Stimulated activated effector memory CD8-positive, alpha-beta T cell treated with anti-CD3 and anti-CD28 coated beads, Interleukin-12 subunit alpha, Interleukin-12 subunit beta, amount 100 ng/mL, for 72 hours (primary cell): ENCODE data around the gene SCYGR7.
A peak's percentile ranks its signal among the peaks of the same experiment; 100 is the strongest.
"Not testable (repeated sequence)": the region's sequence is repeated elsewhere in the genome, so short reads cannot be mapped to it uniquely, and the experiment has no call there.

Source experiments
- ATAC-seq: fragments of 150-1000 bp; cut with Tn5 transposase; 2 replicates; pipeline ENCODE4 v1.10.0; 2021
- DNase-seq, 2 donors: peaks; one replicate each; pipeline ENCODE4 v3.0.0; 2021 to 2022; ENCODE audit warnings: low spot score in 2 of 2
- H3K27ac Mint-ChIP-seq: one replicate; pipeline ENCODE4 v1.8.0; 2022; ENCODE audit warnings: mild to moderate bottlenecking, mixed read lengths
- H3K36me3 Mint-ChIP-seq: one replicate; pipeline ENCODE4 v1.8.0; 2022; ENCODE audit warnings: mild to moderate bottlenecking, mixed read lengths
- H3K4me1 Mint-ChIP-seq: one replicate; pipeline ENCODE4 v1.8.0; 2022; ENCODE audit warnings: mixed read lengths
- H3K4me3 Mint-ChIP-seq: one replicate; pipeline ENCODE4 v1.8.0; 2022; ENCODE audit warnings: mild to moderate bottlenecking, mixed read lengths
- H3K9me3 Mint-ChIP-seq: one replicate; pipeline ENCODE4 v1.8.0; 2022; ENCODE audit warnings: mixed read lengths

Gene SCYGR7, protein sequence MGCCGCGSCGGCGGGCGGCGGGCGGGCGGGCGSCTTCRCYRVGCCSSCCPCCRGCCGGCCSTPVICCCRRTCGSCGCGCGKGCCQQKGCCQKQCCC

DNA sequence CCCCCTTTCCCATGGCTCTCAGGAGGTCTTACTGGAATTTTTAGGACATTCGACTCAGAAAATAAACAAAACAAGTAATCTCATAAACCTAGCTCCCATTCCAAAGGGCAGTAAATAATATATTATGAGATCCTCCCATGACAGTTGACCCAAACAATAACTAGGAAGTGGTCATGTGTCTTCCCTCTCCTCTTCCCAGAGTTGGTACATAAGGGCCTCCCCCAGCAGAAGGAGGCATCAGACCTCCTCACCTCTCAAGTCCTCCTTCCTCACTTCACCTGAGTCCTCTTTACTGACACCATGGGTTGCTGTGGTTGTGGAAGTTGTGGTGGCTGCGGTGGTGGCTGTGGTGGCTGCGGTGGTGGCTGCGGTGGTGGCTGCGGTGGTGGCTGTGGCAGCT, at the start of gene SCYGR7:
SCYGR7 (plus strand) TSS at position 301 of the 400 bp plus-strand sequence; CDS start at position 301, 0 bp downstream.
- H3K27ac Mint-ChIP-seq, result no peak within 1 kb of the TSS
- ATAC-seq (no peak), DNase-seq (no peak)
- H3K9me3 Mint-ChIP-seq, result no peaks in the 10 kb centered on the region
- H3K4me3 Mint-ChIP-seq, result no peak within 1 kb of the TSS
- H3K4me1 Mint-ChIP-seq, result no peaks in the 10 kb centered on the region
- H3K36me3 Mint-ChIP-seq, result no peaks in the 10 kb centered on the region

DNA sequence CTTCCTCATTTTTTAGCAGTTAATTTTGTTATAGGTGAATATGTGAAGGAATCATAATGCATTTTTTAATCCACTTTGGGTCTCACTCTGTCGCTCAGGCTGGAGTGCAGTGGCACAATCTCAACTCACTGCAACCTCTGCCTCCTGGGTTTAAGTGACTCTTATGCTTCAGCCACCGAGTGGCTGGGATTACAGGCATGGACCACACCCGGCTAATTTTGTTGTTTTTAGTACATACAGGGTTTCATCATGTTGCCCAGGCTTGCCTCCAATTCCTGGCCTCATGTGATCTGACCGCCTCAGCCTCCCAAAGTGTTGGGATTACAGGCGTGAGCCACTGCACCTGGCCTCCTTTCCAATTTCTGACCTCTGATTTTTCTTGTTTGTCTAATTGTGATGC, 43.9 kb upstream of the SCYGR7 start:
- ATAC-seq (no peak), DNase-seq (no peak)
- H3K4me1 Mint-ChIP-seq, result no peaks in the 10 kb centered on the region
- H3K27ac Mint-ChIP-seq, result no peak overlapping the region
- no peak overlapping the region for H3K4me3 Mint-ChIP-seq
- H3K9me3 Mint-ChIP-seq, result no peaks in the 10 kb centered on the region
- H3K36me3 Mint-ChIP-seq, result no peaks in the 10 kb centered on the region

DNA sequence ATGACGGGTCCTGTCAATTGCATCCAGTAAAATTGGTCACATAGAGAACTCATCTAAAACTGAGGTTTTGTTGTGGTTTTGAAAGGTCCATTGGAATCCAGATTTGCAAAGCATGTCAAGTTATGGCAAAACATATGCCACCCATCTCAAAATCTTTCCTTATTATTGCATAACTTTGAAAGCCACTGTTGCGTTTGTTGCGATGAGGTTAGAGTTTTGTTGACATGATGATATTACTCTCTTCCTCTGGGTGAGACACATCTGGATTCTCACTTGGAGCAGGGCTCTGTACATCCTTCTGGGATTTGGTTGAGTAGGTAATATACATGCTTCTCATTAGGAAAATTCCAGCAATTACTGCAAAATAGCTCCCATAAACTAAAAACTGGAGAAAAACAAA, 40.9 kb upstream of the SCYGR7 start:
- Mint-ChIP-seq H3K4me1 (no peaks in the 10 kb centered on the region), H3K4me3 (no peak overlapping the region), H3K36me3 (no peaks in the 10 kb centered on the region), H3K27ac (no peak overlapping the region), H3K9me3 (no peaks in the 10 kb centered on the region)
- no peak for ATAC-seq
- DNase-seq, result no peak

DNA sequence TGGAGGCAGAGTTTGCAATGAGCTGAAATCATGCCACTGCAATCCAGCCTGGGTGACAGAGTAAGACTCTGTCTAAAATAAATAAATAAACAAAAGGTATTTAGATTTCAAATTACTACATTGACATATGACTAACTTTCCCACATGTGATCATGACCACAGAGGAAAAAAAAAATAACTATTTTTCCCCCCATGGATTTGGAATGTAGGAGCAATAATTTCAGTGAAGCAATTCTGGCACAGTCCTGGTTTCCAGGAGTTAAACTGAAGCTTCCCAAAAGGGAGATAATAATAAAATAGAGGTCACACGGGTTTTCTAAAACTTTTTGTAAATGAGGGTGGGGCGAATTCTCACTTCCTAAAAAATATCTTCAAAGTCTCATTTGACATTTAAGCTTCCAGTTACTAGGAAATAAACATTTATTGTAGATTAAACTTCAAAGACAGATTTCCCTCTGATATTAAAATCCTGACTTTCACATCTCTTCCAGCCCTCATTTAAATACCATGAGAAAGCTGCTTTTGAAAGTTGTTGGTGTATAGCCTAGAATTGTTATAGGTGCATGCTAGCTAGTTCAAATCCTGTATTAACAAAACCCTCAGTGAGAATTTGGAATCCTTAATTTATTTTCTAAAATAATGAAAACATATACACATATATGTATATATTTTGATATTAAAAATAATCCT, 31.0 kb upstream of the SCYGR7 start:
- no peaks in the 10 kb centered on the region for H3K9me3 Mint-ChIP-seq
- no peak overlapping the region for H3K4me3 Mint-ChIP-seq
- ATAC-seq (no peak), DNase-seq (no peak)
- no peaks in the 10 kb centered on the region for H3K36me3 Mint-ChIP-seq
- no peaks in the 10 kb centered on the region for H3K4me1 Mint-ChIP-seq
- no peak overlapping the region for H3K27ac Mint-ChIP-seq

DNA sequence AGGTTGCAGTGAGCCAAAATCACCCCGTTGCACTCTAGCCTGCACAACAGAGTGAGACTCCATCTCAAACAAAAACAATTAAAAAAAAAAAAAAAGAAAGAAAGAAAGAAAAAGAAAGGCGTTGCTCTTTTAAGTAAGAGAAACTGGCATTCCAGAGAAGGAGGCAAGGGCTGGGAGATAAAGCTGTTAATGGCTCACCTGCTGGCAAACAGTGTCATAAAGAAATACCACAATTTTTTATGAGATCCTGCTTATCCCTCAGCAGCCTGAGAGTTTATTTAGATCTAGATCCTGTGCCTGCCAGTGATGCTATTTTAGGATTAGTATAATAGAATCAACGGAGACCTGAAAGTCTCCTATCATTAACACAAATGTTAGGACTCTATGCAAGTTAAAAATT, 26.6 kb upstream of the SCYGR7 start:
- Mint-ChIP-seq H3K4me3 (no peak overlapping the region), H3K4me1 (no peaks in the 10 kb centered on the region), H3K9me3 (no peaks in the 10 kb centered on the region), H3K36me3 (no peaks in the 10 kb centered on the region), H3K27ac (no peak overlapping the region)
- DNase-seq (no peak), ATAC-seq (no peak)

DNA sequence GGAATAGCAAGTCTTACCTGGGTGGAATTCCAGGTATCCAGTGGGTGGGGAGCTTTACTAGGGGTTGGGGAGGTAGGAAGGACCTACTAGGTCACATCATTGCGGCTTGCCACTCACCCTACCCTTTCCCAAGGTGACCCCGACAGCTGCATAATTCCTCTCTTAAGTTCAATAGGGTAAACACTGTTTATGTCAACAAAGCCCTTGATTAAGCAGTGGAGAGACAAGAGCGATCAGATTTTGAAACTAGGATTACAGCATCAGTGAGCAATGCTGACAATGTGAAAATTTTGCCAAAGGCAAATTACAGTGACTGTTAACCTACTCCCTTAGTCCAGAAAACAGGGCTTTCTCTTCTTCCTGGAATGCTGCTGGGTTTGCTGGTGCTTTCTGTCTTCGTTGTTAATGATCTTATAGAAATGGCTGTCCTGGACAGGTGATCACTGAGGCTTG, 24.8 kb upstream of the SCYGR7 start:
- no peaks in the 10 kb centered on the region for H3K9me3 Mint-ChIP-seq
- no peak overlapping the region for H3K27ac Mint-ChIP-seq
- no peaks in the 10 kb centered on the region for H3K4me1 Mint-ChIP-seq
- H3K36me3 Mint-ChIP-seq, result no peaks in the 10 kb centered on the region
- H3K4me3 Mint-ChIP-seq, result no peak overlapping the region
- no peak for DNase-seq
- ATAC-seq, result no peak

DNA sequence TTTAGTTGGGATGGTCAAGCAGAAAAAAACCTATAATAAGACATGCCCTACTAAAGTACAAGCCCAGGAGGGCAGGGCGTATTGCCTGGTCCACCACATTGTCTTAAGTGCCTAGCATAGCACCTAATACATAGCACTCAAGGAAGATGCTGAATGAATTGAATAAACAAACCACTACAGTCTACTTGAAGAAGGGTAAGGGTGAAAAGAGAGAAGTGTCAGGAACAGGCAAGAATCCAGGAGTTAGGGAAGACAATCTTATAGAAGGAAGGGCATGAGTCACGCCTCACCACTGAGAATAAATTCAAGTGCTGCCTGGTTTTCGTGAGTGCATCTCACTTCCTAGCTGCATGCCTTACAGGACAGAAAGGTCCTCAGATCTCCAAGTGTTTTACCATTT, 24.2 kb upstream of the SCYGR7 start:
- H3K27ac Mint-ChIP-seq, result no peak overlapping the region
- no peaks in the 10 kb centered on the region for H3K36me3 Mint-ChIP-seq
- DNase-seq, result no peak
- no peak for ATAC-seq
- no peak overlapping the region for H3K4me3 Mint-ChIP-seq
- H3K4me1 Mint-ChIP-seq, result no peaks in the 10 kb centered on the region
- no peaks in the 10 kb centered on the region for H3K9me3 Mint-ChIP-seq

DNA sequence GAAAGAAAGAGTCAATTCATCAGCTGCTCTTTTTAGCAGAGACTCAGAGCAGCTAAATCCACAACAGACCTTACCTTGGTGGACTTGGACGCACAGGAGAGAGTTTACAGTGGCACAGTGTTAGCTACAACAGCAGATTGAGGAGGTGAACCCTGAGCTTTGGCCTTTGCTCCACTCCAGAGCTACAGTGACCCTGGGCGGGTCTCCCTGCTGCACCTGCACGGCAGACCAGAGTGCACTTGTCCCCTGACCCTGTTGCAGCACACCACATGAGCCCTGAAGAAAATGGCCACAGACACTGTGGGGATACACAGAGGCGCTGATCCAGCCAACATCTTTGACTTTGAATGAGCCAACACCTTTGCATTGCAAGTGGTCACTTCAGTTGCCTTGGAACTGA, 21.3 kb upstream of the SCYGR7 start:
- no peak for DNase-seq
- Mint-ChIP-seq H3K36me3 (no peaks in the 10 kb centered on the region), H3K4me3 (no peak overlapping the region), H3K4me1 (no peaks in the 10 kb centered on the region), H3K9me3 (no peaks in the 10 kb centered on the region), H3K27ac (no peak overlapping the region)
- no peak for ATAC-seq

DNA sequence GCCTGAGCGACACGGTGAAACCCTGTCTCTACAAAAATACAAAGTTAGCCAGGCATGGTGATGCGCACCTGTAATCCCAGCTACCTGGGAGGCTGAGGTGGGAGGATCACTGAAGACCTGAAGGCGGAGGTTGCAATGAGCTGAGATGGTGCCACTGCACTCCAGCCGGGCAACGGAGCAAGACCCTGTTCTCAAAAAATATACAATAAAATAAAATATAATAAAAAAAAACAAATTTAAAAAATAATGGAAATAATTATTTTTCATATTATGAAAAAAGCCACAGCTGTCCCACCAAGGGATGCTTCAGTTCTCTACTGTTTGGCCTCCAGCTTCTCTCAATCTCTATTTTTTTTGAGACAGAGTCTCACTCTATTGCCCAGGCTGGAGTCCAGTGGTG, 20.7 kb upstream of the SCYGR7 start:
- H3K9me3 Mint-ChIP-seq, result no peaks in the 10 kb centered on the region
- DNase-seq (no peak), ATAC-seq (no peak)
- H3K4me3 Mint-ChIP-seq, result no peak overlapping the region
- H3K27ac Mint-ChIP-seq, result no peak overlapping the region
- H3K4me1 Mint-ChIP-seq, result no peaks in the 10 kb centered on the region
- H3K36me3 Mint-ChIP-seq, result no peaks in the 10 kb centered on the region

DNA sequence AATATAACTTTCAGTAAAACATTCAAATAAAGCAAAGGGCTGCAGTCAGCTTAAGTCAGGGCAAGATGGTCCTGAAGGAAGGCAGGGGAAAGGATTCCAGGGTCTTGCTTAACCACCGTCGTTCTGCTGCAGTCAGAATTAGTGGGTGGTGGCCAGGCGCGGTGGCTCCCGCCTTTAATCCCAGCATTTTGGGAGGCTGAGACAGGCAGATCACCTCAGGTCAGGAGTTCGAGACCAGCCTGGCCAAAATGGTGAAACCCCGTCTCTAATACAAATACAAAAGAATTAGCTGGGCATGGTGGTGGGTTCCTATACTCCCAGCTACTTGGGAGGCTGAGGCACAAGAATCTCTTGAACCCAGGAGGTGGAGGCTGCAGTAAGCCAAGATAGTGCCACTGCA, 17.1 kb upstream of the SCYGR7 start:
- Mint-ChIP-seq H3K4me1 (no peaks in the 10 kb centered on the region), H3K27ac (no peak overlapping the region), H3K9me3 (no peaks in the 10 kb centered on the region), H3K36me3 (no peaks in the 10 kb centered on the region), H3K4me3 (no peak overlapping the region)
- ATAC-seq (no peak), DNase-seq (no peak)

DNA sequence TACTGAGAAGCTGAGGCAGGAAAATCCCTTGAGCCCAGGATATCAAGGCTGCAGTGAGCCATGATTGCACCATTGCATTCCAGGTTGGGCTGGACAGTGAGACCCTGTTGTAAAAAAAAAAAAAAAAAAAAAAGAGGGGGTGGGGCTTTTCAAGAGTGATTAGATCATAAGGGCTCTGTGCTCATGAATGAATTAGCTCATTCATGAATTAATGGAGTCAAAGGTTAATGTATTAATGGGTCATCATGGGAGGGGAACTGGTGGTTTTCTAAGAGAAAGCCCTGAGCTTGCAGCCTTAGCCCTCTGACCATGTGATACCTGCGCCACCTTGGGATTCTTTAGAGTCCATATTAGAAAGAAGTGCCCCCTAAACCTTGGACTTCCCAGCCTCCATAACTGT, 14.8 kb upstream of the SCYGR7 start:
- ATAC-seq (no peak), DNase-seq (no peak)
- Mint-ChIP-seq H3K9me3 (no peaks in the 10 kb centered on the region), H3K27ac (no peak overlapping the region), H3K4me3 (no peak overlapping the region), H3K36me3 (no peaks in the 10 kb centered on the region), H3K4me1 (no peaks in the 10 kb centered on the region)

DNA sequence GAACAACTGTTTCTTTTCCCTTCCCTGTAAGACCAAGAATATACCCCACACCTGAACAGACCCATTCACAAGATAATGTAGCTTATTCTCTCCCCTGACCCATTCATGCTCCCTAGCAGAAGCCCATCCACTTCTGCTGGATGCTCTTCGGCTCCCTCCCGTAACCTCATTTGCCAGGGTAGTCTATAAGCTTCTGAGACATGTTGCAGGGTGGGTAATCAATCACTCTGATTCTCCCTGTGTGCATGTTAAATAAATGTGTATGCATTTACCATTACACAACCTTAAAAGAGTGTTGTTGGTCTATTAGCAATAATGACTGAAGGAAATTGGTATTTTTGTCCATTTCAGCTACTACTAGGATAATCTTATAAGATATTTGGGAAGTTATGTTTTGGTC, 11.6 kb upstream of the SCYGR7 start:
- no peaks in the 10 kb centered on the region for H3K4me1 Mint-ChIP-seq
- H3K27ac Mint-ChIP-seq, result no peak overlapping the region
- no peak overlapping the region for H3K4me3 Mint-ChIP-seq
- H3K36me3 Mint-ChIP-seq, result no peaks in the 10 kb centered on the region
- ATAC-seq (no peak), DNase-seq (no peak)
- H3K9me3 Mint-ChIP-seq, result no peaks in the 10 kb centered on the region

DNA sequence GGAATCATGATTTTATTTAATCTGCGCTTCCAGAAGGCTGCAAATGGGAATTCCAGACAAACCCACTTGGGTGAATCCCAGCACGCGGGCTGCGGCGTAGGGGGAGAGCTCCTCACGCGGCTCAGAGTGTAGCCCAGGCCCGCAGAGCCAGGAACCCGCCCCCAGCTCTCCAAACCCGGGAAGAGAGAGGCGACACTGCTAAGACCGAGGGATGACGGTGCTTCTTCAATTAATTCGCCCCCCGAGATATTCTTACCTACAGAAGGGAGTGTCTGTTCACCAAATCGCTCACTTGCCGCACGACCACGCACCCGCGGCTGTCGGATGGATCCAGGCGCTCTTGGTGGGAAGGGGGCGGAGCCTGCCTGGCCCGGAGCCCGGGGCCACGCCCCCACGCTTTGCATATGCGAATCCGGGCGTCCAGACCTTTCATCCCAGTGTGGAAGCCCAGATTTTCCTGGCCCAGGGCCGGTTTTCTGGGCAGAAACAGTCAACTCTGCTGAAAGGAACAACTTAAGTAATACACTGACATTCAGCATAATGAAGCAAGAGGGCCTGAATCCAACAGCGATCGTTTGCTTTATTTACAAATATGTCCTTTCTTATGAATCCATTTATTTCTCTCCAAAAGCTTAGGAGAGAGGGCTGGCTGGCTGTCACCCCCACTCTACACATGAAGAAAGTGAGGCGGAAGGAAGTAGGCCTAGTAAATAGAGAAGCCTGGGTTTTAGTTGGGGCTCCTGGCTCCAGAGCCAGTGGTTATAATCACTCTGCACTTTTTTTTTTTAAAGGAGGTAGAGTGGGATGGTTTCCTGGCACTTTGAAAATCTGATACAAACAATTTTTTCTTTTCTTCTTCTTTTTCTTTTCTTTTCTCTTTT, 10.2 kb upstream of the SCYGR7 start, which contains the start of gene SLC19A3:
SLC19A3 (minus strand) TSS at position 342 of the 881 bp plus-strand sequence. CDS start 15,710 bp downstream, outside the sequence.
- Mint-ChIP-seq H3K4me1 (no peaks in the 10 kb centered on the region), H3K27ac (no peak within 1 kb of the TSS), H3K9me3 (no peaks in the 10 kb centered on the region), H3K4me3 (peak within 1 kb of the TSS; percentile 28), H3K36me3 (no peaks in the 10 kb centered on the region)
- ATAC-seq (no peak), DNase-seq (no peak)

DNA sequence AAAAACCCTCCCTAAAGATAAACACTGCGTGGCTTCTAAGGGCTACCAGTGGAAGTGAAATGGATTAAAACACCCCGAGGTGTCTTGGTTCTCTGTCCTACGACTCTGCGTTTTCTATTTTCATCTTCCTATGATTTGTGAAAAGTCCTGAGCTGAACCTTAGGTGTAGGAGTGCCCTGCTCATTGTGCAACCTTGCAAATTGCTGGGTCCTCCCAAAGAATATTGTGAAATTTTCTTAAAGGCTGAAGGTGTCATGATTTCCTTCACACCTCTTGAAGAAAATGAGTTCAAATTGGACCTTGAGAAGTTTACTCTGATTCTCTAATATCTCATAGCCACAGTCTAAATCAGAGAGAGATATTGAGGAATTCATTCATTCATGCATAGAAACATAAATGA, 8.5 kb upstream of the SCYGR7 start:
- Mint-ChIP-seq H3K27ac (no peak overlapping the region), H3K36me3 (no peaks in the 10 kb centered on the region), H3K4me1 (no peaks in the 10 kb centered on the region), H3K4me3 (no peak overlapping the region), H3K9me3 (no peaks in the 10 kb centered on the region)
- no peak for ATAC-seq
- no peak for DNase-seq

DNA sequence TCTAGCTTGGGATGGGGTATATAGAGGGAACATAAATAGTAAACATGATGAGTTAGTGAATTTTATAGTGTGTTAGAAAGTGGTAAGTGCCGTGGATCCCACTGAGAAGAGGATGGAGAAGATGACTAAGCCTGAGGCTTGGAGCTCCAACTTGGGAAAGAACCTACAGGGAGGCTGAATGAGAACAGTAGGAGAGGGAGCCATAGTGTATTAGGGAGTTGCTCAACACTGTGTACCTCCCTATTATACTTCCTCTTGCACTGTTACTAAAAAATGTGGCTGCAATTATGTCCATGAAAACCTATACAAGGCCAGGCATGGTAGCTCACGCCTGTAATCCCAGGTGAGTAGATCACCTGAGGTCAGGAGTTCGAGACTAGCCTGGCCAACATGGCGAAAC, 7.5 kb upstream of the SCYGR7 start:
- H3K9me3 Mint-ChIP-seq, result no peaks in the 10 kb centered on the region
- H3K4me3 Mint-ChIP-seq, result no peak overlapping the region
- no peak for ATAC-seq
- no peaks in the 10 kb centered on the region for H3K4me1 Mint-ChIP-seq
- H3K36me3 Mint-ChIP-seq, result no peaks in the 10 kb centered on the region
- no peak for DNase-seq
- H3K27ac Mint-ChIP-seq, result no peak overlapping the region

DNA sequence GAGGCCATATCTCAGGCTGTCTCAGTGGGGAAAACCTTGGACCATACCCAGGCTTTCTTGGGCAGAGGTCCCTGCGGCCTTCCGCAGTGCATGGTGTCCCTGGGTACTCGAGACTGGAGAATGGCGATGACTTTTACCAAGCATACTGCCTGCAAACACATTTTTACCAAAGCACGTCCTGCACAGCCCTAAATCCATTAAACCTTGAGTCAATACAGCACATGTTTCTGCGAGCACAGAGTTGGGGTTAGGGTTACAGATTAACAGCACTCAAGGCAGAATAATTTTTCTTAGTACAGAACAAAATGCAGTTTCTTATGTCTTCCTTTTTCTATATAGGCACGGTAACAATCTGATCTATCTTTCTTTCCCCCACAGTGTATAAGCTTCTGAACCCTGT, 5.3 kb upstream of the SCYGR7 start:
- not testable (repeated sequence) for DNase-seq, H3K27ac Mint-ChIP-seq, H3K9me3 Mint-ChIP-seq, H3K4me1 Mint-ChIP-seq, H3K36me3 Mint-ChIP-seq, H3K4me3 Mint-ChIP-seq, ATAC-seq
